ENCODE results near the gene CSNK1D. TPM values are rescaled to one million over a fixed set of nuclear protein-coding genes. Genes with fewer than 3 reads are reported as not detected.

The CSNK1D gene
- total RNA-seq, 2 donors from 2014 or later: 37.6 to 116 TPM

GRCh38 chr17:82271401-82271800 lies 2.1 kb downstream of the CSNK1D start:
- no peaks in the 10 kb centered on the region for H3K36me3 ChIP-seq (replicated peaks in 1 of 2; ENCODE audit: insufficient read depth in 1 of 2, low read depth in 2 of 2)
- peak overlapping the region in 3 of 4 donors; percentile 98 to 100 (median 98) for H3K27ac ChIP-seq
- peaks cover 76% of the 10 kb centered on the region for H3K4me1 ChIP-seq
- TF ChIP-seq, protein P1, sequence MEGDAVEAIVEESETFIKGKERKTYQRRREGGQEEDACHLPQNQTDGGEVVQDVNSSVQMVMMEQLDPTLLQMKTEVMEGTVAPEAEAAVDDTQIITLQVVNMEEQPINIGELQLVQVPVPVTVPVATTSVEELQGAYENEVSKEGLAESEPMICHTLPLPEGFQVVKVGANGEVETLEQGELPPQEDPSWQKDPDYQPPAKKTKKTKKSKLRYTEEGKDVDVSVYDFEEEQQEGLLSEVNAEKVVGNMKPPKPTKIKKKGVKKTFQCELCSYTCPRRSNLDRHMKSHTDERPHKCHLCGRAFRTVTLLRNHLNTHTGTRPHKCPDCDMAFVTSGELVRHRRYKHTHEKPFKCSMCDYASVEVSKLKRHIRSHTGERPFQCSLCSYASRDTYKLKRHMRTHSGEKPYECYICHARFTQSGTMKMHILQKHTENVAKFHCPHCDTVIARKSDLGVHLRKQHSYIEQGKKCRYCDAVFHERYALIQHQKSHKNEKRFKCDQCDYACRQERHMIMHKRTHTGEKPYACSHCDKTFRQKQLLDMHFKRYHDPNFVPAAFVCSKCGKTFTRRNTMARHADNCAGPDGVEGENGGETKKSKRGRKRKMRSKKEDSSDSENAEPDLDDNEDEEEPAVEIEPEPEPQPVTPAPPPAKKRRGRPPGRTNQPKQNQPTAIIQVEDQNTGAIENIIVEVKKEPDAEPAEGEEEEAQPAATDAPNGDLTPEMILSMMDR (IDR thresholded peaks at IDR 0.05): no peak
- TF ChIP-seq POLR2A (IDR thresholded peaks at IDR 0.05): no peak
- H3K9me3 ChIP-seq: no peaks in the 10 kb centered on the region
- no peak overlapping the region for H3K4me3 ChIP-seq
- ATAC-seq (no peak), DNase-seq (no peak)
- 49 to 61% methylated on average over 6 of the region's 6 CpGs for WGBS, 2 donors
- no peaks in the 10 kb centered on the region for H3K27me3 ChIP-seq
- intact Hi-C loops (cut with DNase I): no loop called here

DNA sequence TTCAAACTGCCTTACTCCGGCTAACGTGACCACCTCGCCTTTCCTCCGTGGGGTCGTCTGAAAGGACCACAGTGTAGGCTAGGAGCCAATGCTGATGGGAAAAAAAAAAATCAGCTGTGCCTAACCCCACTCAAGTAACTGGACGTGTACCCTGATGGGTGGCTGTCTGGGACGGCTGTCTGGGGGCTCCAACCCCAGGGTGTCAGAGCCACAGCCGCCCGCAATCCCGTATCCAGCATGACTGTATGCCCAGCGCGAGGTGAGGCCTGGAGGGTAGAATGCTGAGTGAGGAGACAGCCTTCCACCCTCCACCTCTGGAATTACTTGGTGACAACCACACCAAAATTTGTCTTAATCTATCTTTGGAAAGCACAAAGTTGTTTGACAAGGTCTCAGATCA lies 2.8 kb downstream of the CSNK1D start:
- TF ChIP-seq, protein P1 (IDR thresholded peaks at IDR 0.05): no peak
- no peak for TF ChIP-seq POLR2A (IDR thresholded peaks at IDR 0.05)
- intact Hi-C loops (cut with DNase I): no loop called here
- H3K36me3 ChIP-seq (replicated peaks in 1 of 2; ENCODE audit: insufficient read depth in 1 of 2, low read depth in 2 of 2): no peaks in the 10 kb centered on the region
- peak overlapping the region in 3 of 4 donors; percentile 98 to 100 (median 98) for H3K27ac ChIP-seq
- DNase-seq (no peak), ATAC-seq (no peak)
- no peak overlapping the region for H3K4me3 ChIP-seq
- 81 to 89% methylated on average over 12 of the region's 12 CpGs for WGBS, 2 donors
- H3K27me3 ChIP-seq: no peaks in the 10 kb centered on the region
- H3K9me3 ChIP-seq: no peaks in the 10 kb centered on the region
- H3K4me1 ChIP-seq: peaks cover 84% of the 10 kb centered on the region

- 50 to 58% methylated on average over 5 to 13 of the region's 13 CpGs for WGBS, 2 donors
- DNase-seq: no peak
- TF ChIP-seq, protein P1 (IDR thresholded peaks at IDR 0.05): no peak
- no peak for TF ChIP-seq POLR2A (IDR thresholded peaks at IDR 0.05)
- Histone ChIP-seq H3K27ac (peak overlapping the region; percentile 53 to 100 (median 98)), H3K4me1 (peaks cover 84% of the 10 kb centered on the region), H3K9me3 (no peaks in the 10 kb centered on the region), H3K36me3 (replicated peaks in 1 of 2; ENCODE audit: insufficient read depth in 1 of 2, low read depth in 2 of 2) (peaks cover 3 to 4% of the 10 kb centered on the region in 2 donors), H3K4me3 (no peak overlapping the region), H3K27me3 (no peaks in the 10 kb centered on the region)
- ATAC-seq: no peak
- intact Hi-C loops (cut with DNase I): no loop called here
Measured at GRCh38 chr17:82269882-82270500, 3.5 kb downstream of the CSNK1D start.

GRCh38 chr17:82269138-82269881 lies 4.2 kb downstream of the CSNK1D start:
- DNase-seq (no peak), ATAC-seq (no peak)
- Histone ChIP-seq H3K27ac (peak overlapping the region; percentile 53 to 100 (median 98)), H3K9me3 (no peaks in the 10 kb centered on the region), H3K36me3 (replicated peaks in 1 of 2; ENCODE audit: insufficient read depth in 1 of 2, low read depth in 2 of 2) (peaks cover 6 to 8% of the 10 kb centered on the region in 2 donors), H3K4me3 (no peak overlapping the region), H3K27me3 (no peaks in the 10 kb centered on the region), H3K4me1 (peaks cover 77% of the 10 kb centered on the region)
- WGBS, 2 donors: 47 to 51% methylated on average over 10 of the region's 10 CpGs
- intact Hi-C loops (cut with DNase I): no loop called here
- TF ChIP-seq, protein P1 (IDR thresholded peaks at IDR 0.05): no peak

Data from body of pancreas (tissue), 4 donors.